ENCODE results near the gene GSG1L2. TPM values are rescaled to one million over a fixed set of nuclear protein-coding genes. Genes with fewer than 3 reads are reported as not detected.

Gene GSG1L2
- total RNA-seq, 1 experiment from 2014 or later, result not detected

DNA sequence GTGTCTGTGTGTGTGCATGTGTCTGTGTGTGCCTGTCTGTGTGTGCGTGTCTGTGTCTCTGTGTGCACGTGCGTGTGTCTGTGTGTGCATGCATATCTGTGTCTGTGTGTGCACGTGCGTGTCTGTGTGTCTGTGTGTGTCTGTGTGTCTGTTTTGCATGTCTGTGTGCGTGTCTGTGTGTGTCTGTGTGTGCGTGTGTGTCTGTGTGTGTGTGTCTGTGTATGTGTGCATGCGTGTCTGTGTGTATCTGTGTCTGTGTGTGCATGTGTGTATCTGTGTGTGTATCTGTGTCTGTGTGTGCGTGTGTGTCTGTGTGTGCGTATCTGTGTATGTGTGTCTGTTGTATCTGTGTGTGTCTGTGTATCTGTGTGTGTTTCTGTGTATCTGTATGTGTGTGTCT is 5.4 kb downstream of the GSG1L2 start:
- DNase-seq, result no peak
- Histone ChIP-seq H3K4me3 (ENCODE audit: low read length) (no peak overlapping the region), H3K9ac (ENCODE audit: low read length) (no peak overlapping the region), H4K20me1 (ENCODE audit: low read length) (no peaks in the 10 kb centered on the region), H3K27me3 (ENCODE audit: low read length) (no peaks in the 10 kb centered on the region), H2AFZ (ENCODE audit: low read length) (no peak overlapping the region), H3K9me3 (ENCODE audit: low read length) (no peaks in the 10 kb centered on the region), H3K27ac (ENCODE audit: low read length) (no peak overlapping the region), H3K4me2 (ENCODE audit: low read length) (no peak overlapping the region), H3K79me2 (ENCODE audit: low read length) (no peaks in the 10 kb centered on the region), H3K9me2 (replicated peaks; ENCODE audit: low read length) (no peaks in the 10 kb centered on the region), H3F3A (ENCODE audit: low read length, unreplicated experiment) (no peaks in the 10 kb centered on the region), H3K36me3 (ENCODE audit: low read depth, low read length) (no peaks in the 10 kb centered on the region), H3K4me1 (ENCODE audit: insufficient read depth, low read length) (peaks cover 11% of the 10 kb centered on the region)
- no peak for ATAC-seq
- ChIA-PET CTCF (no interaction called here), POLR2A (ENCODE audit: unreplicated experiment) (no interaction called here)
- no TSS peak for BruUV-seq (replicated peaks)
- TF ChIP-seq EZH2 (IDR thresholded peaks at IDR 0.05; ENCODE audit: low read length, unreplicated experiment), result no peak
- no peak for TF ChIP-seq EZH2phosphoT487 (IDR thresholded peaks at IDR 0.05; ENCODE audit: borderline replicate concordance, low read length)
- TF ChIP-seq, protein P1, sequence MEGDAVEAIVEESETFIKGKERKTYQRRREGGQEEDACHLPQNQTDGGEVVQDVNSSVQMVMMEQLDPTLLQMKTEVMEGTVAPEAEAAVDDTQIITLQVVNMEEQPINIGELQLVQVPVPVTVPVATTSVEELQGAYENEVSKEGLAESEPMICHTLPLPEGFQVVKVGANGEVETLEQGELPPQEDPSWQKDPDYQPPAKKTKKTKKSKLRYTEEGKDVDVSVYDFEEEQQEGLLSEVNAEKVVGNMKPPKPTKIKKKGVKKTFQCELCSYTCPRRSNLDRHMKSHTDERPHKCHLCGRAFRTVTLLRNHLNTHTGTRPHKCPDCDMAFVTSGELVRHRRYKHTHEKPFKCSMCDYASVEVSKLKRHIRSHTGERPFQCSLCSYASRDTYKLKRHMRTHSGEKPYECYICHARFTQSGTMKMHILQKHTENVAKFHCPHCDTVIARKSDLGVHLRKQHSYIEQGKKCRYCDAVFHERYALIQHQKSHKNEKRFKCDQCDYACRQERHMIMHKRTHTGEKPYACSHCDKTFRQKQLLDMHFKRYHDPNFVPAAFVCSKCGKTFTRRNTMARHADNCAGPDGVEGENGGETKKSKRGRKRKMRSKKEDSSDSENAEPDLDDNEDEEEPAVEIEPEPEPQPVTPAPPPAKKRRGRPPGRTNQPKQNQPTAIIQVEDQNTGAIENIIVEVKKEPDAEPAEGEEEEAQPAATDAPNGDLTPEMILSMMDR (conservative IDR thresholded peaks at IDR 0.05; ENCODE audit: low read depth, low read length), result no peak
- intact Hi-C loops (cut with micrococcal nuclease), result no loop called here

DNA sequence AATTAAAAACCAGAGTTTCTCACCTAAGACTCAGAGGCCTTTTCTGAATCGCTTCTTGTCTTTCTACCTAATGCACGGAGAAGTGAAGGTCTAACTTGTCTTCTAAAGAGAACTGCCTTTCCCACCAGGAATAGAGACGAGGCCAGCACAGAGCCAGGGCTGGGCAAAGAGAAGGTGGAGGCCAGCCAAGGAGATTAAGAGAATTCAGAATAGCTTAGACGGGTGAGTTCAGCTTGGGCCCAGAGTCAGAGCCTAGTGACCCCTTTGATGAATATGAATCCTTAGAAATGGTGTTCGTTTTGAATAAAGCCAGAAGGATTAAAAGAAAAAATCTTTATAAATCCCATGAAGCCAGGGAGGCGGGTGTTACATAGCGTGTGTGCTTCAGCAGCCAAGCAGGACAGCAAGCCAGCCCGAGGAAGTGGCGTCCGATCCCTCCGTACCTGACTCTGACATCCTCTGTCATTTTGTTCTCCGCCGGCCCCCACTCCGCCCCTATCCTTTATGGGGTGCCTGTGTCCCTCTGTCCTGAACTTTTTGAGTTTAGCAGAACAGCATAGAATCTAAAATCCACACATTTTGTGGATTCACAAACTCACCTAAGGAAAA is 7.4 kb downstream of the GSG1L2 start:
- BruUV-seq (replicated peaks), result no TSS peak
- no peaks in the 10 kb centered on the region for H3F3A ChIP-seq (ENCODE audit: low read length, unreplicated experiment)
- H3K9me2 ChIP-seq (replicated peaks; ENCODE audit: low read length), result no peaks in the 10 kb centered on the region
- TF ChIP-seq, protein P1 (conservative IDR thresholded peaks at IDR 0.05; ENCODE audit: low read depth, low read length), result no peak
- TF ChIP-seq EZH2phosphoT487 (IDR thresholded peaks at IDR 0.05; ENCODE audit: borderline replicate concordance, low read length) (no peak), EZH2 (IDR thresholded peaks at IDR 0.05; ENCODE audit: low read length, unreplicated experiment) (no peak)
- no peak overlapping the region for H3K4me2 ChIP-seq (ENCODE audit: low read length)
- H2AFZ ChIP-seq (ENCODE audit: low read length), result no peak overlapping the region
- CTCF ChIA-PET, result no interaction called here
- intact Hi-C loops (cut with micrococcal nuclease), result loop anchor here (5.0 kb wide), 1 partner anchor 68 kb away; no protein-coding TSS in a partner anchor
- H4K20me1 ChIP-seq (ENCODE audit: low read length), result no peaks in the 10 kb centered on the region
- H3K27me3 ChIP-seq (ENCODE audit: low read length), result no peaks in the 10 kb centered on the region
- no peaks in the 10 kb centered on the region for H3K79me2 ChIP-seq (ENCODE audit: low read length)
- no peak overlapping the region for H3K4me3 ChIP-seq (ENCODE audit: low read length)
- H3K4me1 ChIP-seq (ENCODE audit: insufficient read depth, low read length), result peaks cover 32% of the 10 kb centered on the region
- H3K36me3 ChIP-seq (ENCODE audit: low read depth, low read length), result no peaks in the 10 kb centered on the region
- H3K9ac ChIP-seq (ENCODE audit: low read length), result no peak overlapping the region
- DNase-seq, result no peak
- no peak for ATAC-seq
- POLR2A ChIA-PET (ENCODE audit: unreplicated experiment), result no interaction called here
- no peaks in the 10 kb centered on the region for H3K9me3 ChIP-seq (ENCODE audit: low read length)
- no peak overlapping the region for H3K27ac ChIP-seq (ENCODE audit: low read length)

DNA sequence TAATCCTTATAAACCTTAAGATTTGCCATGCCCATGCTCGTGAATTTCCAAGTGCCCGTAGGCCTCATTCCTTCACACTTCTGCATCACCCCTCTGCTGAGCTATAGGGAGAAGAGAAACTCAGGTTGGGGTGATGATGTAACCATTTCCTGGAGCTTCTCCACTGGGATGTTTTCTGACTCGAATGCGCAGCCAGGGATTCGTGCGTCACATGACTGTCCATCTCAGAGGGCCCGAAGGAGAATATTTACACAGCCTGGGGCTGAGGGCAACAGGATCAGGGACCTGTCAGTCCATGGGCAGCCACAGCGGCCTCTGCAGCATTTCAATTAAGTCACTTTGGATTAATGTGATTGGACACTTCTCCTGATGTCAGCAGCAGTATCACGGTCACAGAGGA is 8.7 kb downstream of the GSG1L2 start:
- TF ChIP-seq EZH2phosphoT487 (IDR thresholded peaks at IDR 0.05; ENCODE audit: borderline replicate concordance, low read length) (no peak), EZH2 (IDR thresholded peaks at IDR 0.05; ENCODE audit: low read length, unreplicated experiment) (no peak)
- TF ChIP-seq, protein P1 (conservative IDR thresholded peaks at IDR 0.05; ENCODE audit: low read depth, low read length), result no peak
- no peak for DNase-seq
- no peaks in the 10 kb centered on the region for H3K9me2 ChIP-seq (replicated peaks; ENCODE audit: low read length)
- no peak overlapping the region for H3K4me3 ChIP-seq (ENCODE audit: low read length)
- POLR2A ChIA-PET (ENCODE audit: unreplicated experiment), result no interaction called here
- no peak overlapping the region for H2AFZ ChIP-seq (ENCODE audit: low read length)
- CTCF ChIA-PET, result no interaction called here
- intact Hi-C loops (cut with micrococcal nuclease), result loop anchor here (5.0 kb wide), 1 partner anchor 69 kb away; no protein-coding TSS in a partner anchor
- H3K36me3 ChIP-seq (ENCODE audit: low read depth, low read length), result no peaks in the 10 kb centered on the region
- BruUV-seq (replicated peaks), result no TSS peak
- H4K20me1 ChIP-seq (ENCODE audit: low read length), result no peaks in the 10 kb centered on the region
- no peaks in the 10 kb centered on the region for H3F3A ChIP-seq (ENCODE audit: low read length, unreplicated experiment)
- no peaks in the 10 kb centered on the region for H3K27me3 ChIP-seq (ENCODE audit: low read length)
- H3K4me2 ChIP-seq (ENCODE audit: low read length), result no peak overlapping the region
- ATAC-seq, result no peak
- no peaks in the 10 kb centered on the region for H3K9me3 ChIP-seq (ENCODE audit: low read length)
- no peak overlapping the region for H3K9ac ChIP-seq (ENCODE audit: low read length)
- H3K27ac ChIP-seq (ENCODE audit: low read length), result no peak overlapping the region
- no peaks in the 10 kb centered on the region for H3K79me2 ChIP-seq (ENCODE audit: low read length)
- H3K4me1 ChIP-seq (ENCODE audit: insufficient read depth, low read length), result peaks cover 24% of the 10 kb centered on the region
